Lung (tissue), 12 donors: ENCODE results near the gene ZFAND3. TPM values are rescaled to one million over a fixed set of nuclear protein-coding genes. Genes with fewer than 3 reads are reported as not detected.

Source experiments
- ATAC-seq: fragments of 200-7000 bp; cut with Tn5 transposase; one replicate; pipeline ENCODE4 v1.9.1; 2020; ENCODE audit warnings: moderate number of reproducible peaks; ENCODE audit not compliant: insufficient read depth, low FRiP score
- DNase-seq, 3 donors: peaks; one replicate each; pipeline ENCODE4 v3.0.0-alpha.2; 2013 to 2017
- H3K27ac ChIP-seq, 2 donors: one replicate each; pipeline ENCODE4 v1.5.1; 2013; ENCODE audit warnings: mild to moderate bottlenecking in 2 of 2, moderate library complexity in 2 of 2, control low read depth in 1 of 2, inconsistent platforms in 1 of 2, low read depth in 1 of 2, low read length in 1 of 2
- H3K27me3 ChIP-seq, 3 donors: one replicate each; pipeline ENCODE4 v1.5.1; 2013; ENCODE audit warnings: low read length in 2 of 3; ENCODE audit not compliant: control insufficient read depth in 3 of 3, insufficient read depth in 3 of 3
- H3K36me3 ChIP-seq, 4 donors: one replicate each; pipeline ENCODE4 v1.5.1; 2013; ENCODE audit warnings: low read length in 4 of 4, mild to moderate bottlenecking in 1 of 4, moderate library complexity in 1 of 4; ENCODE audit not compliant: control insufficient read depth in 4 of 4, insufficient read depth in 4 of 4
- H3K4me1 ChIP-seq, 5 donors: one replicate each; pipeline ENCODE4 v1.5.1; 2013; ENCODE audit warnings: low read length in 5 of 5, mild to moderate bottlenecking in 2 of 5, moderate library complexity in 1 of 5; ENCODE audit not compliant: control insufficient read depth in 5 of 5, insufficient read depth in 5 of 5
- H3K4me3 ChIP-seq: one replicate; pipeline ENCODE4 v1.5.1; 2013; ENCODE audit warnings: mild to moderate bottlenecking, control low read depth, moderate library complexity
- H3K9ac ChIP-seq, 2 donors: one replicate each; pipeline ENCODE4 v1.5.1; 2013; ENCODE audit warnings: low read length in 2 of 2, control low read depth in 1 of 2; ENCODE audit not compliant: insufficient read depth in 1 of 2
- H3K9me3 ChIP-seq, 4 donors: one replicate each; pipeline ENCODE4 v1.5.1; 2013; ENCODE audit warnings: low read length in 3 of 4, mild to moderate bottlenecking in 1 of 4, moderate library complexity in 1 of 4; ENCODE audit not compliant: control insufficient read depth in 4 of 4, insufficient read depth in 3 of 4
- CTCF ChIP-seq: IDR thresholded peaks from 2 replicates; pipeline ENCODE4 v1.5.1; 2012; ENCODE audit warnings: mild to moderate bottlenecking; ENCODE audit errors: control extremely low read depth, extremely low read depth
- WGBS, 2 donors: extraction: QIAGEN DNeasy Blood & Tissue Kit; methylation state at CpG; one replicate each; pipeline ENCODE4 v1.1.7; 2013; 5-methylcytosine and 5-hydroxymethylcytosine counted together
- polyA plus RNA-seq, 2 donors: library from polyadenylated mRNA; stranded (reverse); fragments of 200-250 nt; gene quantifications; one replicate each; pipeline ENCODE4 v1.2.1, GENCODE V29; 2013
- total RNA-seq, 2 donors: library from RNA; depleted of rRNA in 1 of 2; stranded (reverse); fragments of >200 nt in 1 of 2; gene quantifications; one replicate each; pipeline ENCODE4 v1.2.1, GENCODE V29; 2014 to 2021
- donor health status: control.
- donor health status: control.
- donor health status: Bipolar disorder and iron deficiency.
- donor health status: healthy.
- donor health status: DM: yes; HTN: yes; CAD: no.

The ZFAND3 gene
- total and polyA plus RNA-seq, 4 donors, result 27.6 to 63.6 (median 51.3) TPM

GRCh38 chr6:37830225-37830624 is 10.7 kb downstream of the ZFAND3 start:
- no peak for TF ChIP-seq CTCF
- peaks cover 0 to 5% (median under 1%) of the 10 kb centered on the region in 4 donors for H3K36me3 ChIP-seq

GRCh38 chr6:37831457-37831856 is 11.9 kb downstream of the ZFAND3 start:
- no peak overlapping the region for H3K27ac ChIP-seq
- peaks cover 0 to 5% (median under 1%) of the 10 kb centered on the region in 4 donors for H3K36me3 ChIP-seq
- ATAC-seq (no peak), DNase-seq (no peak)
- peaks cover 10 to 37% (median 11%) of the 10 kb centered on the region in 5 donors for H3K4me1 ChIP-seq
- H3K9ac ChIP-seq, result no peak overlapping the region
- H3K27me3 ChIP-seq, result no peaks in the 10 kb centered on the region
- no peak overlapping the region for H3K4me3 ChIP-seq
- TF ChIP-seq CTCF, result no peak
- WGBS, 2 donors, result 87 to 92% methylated on average over 4 of the region's 4 CpGs
- H3K9me3 ChIP-seq, result peaks cover 0 to 6% (median 0%) of the 10 kb centered on the region in 4 donors

More at GRCh38 chr6:37830225-37830624, 10.7 kb downstream of the ZFAND3 start:
- DNase-seq (no peak), ATAC-seq (no peak)
- Histone ChIP-seq H3K4me1 (peaks cover 10 to 36% (median 11%) of the 10 kb centered on the region in 5 donors), H3K27ac (no peak overlapping the region), H3K9ac (no peak overlapping the region), H3K9me3 (peaks cover 0 to 6% (median 0%) of the 10 kb centered on the region in 4 donors), H3K4me3 (no peak overlapping the region), H3K27me3 (no peaks in the 10 kb centered on the region)
- WGBS, 2 donors, result 83 to 88% methylated on average over 2 of the region's 2 CpGs

GRCh38 chr6:37835923-37836322 is 16.4 kb downstream of the ZFAND3 start:
- Histone ChIP-seq H3K4me3 (no peak overlapping the region), H3K36me3 (peaks cover 0 to 8% (median 2%) of the 10 kb centered on the region in 4 donors), H3K27me3 (no peaks in the 10 kb centered on the region), H3K27ac (no peak overlapping the region), H3K9me3 (peaks cover 0 to 6% (median 0%) of the 10 kb centered on the region in 4 donors), H3K4me1 (peaks cover 0 to 18% (median 5%) of the 10 kb centered on the region in 5 donors), H3K9ac (no peak overlapping the region)
- DNase-seq, result no peak
- TF ChIP-seq CTCF, result no peak
- no peak for ATAC-seq
- 79 to 95% methylated on average over 2 of the region's 2 CpGs for WGBS, 2 donors
